DMS53 treated with DMSO at 0.1 percent for 48 hours (cell line): Measurements from ENCODE around the gene EPS15.
"Not testable (repeated sequence)": the region's sequence is repeated elsewhere in the genome, so short reads cannot be mapped to it uniquely, and the experiment has no call there.

ENCODE experiments used
- DNase-seq: peaks from one replicate; lab custom pipeline; 2025; ENCODE audit not compliant: unreplicated experiment; lab: John Stamatoyannopoulos, UW

EPS15 gene

GRCh38 chr1:51515982-51516648 is 3.0 kb downstream of the EPS15 start:
- no peak for DNase-seq

- DNase-seq: no peak
Observed at GRCh38 chr1:51515312-51515960, 3.6 kb downstream of the EPS15 start.

- DNase-seq: no peak
Observed at GRCh38 chr1:51514733-51515132, 4.3 kb downstream of the EPS15 start.

- DNase-seq: no peak
Observed at GRCh38 chr1:51512606-51513005, 6.5 kb downstream of the EPS15 start.

- no peak for DNase-seq
Observed at GRCh38 chr1:51512120-51512519, 6.9 kb downstream of the EPS15 start.

- no peak for DNase-seq
Observed at GRCh38 chr1:51509773-51510172, 9.3 kb downstream of the EPS15 start.

GRCh38 chr1:51506537-51506936 is 12.5 kb downstream of the EPS15 start:
- no peak for DNase-seq

- no peak for DNase-seq
Observed at GRCh38 chr1:51504806-51505525, 14.1 kb downstream of the EPS15 start.

GRCh38 chr1:51501218-51501630 is 17.8 kb downstream of the EPS15 start:
- DNase-seq: not testable (repeated sequence)

- DNase-seq: no peak
Observed at GRCh38 chr1:51499694-51500093, 19.4 kb downstream of the EPS15 start.

GRCh38 chr1:51498924-51499323 is 20.1 kb downstream of the EPS15 start:
- no peak for DNase-seq

- DNase-seq: no peak
Observed at GRCh38 chr1:51497340-51497739, 21.7 kb downstream of the EPS15 start.

GRCh38 chr1:51494138-51494830 is 24.8 kb downstream of the EPS15 start:
- DNase-seq: no peak

- DNase-seq: no peak
Observed at GRCh38 chr1:51491166-51491981, 27.7 kb downstream of the EPS15 start.

- DNase-seq: no peak
Observed at GRCh38 chr1:51489472-51489871, 29.6 kb downstream of the EPS15 start.

GRCh38 chr1:51488372-51489050 is 30.6 kb downstream of the EPS15 start:
- no peak for DNase-seq

- DNase-seq: no peak
Observed at GRCh38 chr1:51487628-51488027, 31.4 kb downstream of the EPS15 start.

- no peak for DNase-seq
Observed at GRCh38 chr1:51484591-51484990, 34.5 kb downstream of the EPS15 start.

- DNase-seq: no peak
Observed at GRCh38 chr1:51482881-51483280, 36.2 kb downstream of the EPS15 start.
